ENCODE results near the gene DNAH1.
"Not testable (repeated sequence)": the region's sequence is repeated elsewhere in the genome, so short reads cannot be mapped to it uniquely, and the experiment has no call there.

DNA sequence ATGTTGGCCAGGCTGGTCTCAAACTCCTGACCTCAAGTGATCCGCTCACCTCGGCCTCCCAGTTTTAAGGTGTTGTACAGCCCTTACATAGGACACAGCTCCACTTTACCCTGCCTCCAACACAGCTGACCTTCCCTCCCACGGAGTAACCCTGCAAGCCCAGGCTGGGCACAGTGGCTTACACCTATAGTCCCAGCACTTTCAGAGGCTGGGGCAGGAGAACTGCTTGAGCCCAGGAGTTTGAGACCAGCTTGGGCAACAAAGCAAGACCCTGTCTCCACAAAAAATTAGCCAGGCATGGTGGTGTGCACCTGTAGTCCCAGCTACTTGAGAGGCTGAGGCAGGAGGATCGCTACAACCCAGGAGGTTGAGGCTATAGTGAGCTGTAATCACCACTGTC, 32.1 kb upstream of the DNAH1 start:
- TF ChIP-seq, protein P1, sequence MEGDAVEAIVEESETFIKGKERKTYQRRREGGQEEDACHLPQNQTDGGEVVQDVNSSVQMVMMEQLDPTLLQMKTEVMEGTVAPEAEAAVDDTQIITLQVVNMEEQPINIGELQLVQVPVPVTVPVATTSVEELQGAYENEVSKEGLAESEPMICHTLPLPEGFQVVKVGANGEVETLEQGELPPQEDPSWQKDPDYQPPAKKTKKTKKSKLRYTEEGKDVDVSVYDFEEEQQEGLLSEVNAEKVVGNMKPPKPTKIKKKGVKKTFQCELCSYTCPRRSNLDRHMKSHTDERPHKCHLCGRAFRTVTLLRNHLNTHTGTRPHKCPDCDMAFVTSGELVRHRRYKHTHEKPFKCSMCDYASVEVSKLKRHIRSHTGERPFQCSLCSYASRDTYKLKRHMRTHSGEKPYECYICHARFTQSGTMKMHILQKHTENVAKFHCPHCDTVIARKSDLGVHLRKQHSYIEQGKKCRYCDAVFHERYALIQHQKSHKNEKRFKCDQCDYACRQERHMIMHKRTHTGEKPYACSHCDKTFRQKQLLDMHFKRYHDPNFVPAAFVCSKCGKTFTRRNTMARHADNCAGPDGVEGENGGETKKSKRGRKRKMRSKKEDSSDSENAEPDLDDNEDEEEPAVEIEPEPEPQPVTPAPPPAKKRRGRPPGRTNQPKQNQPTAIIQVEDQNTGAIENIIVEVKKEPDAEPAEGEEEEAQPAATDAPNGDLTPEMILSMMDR (IDR thresholded peaks at IDR 0.05 in 8 of 11, conservative IDR thresholded peaks at IDR 0.05 in 3 of 11) = not testable (repeated sequence)
- TF ChIP-seq POLR2A (IDR thresholded peaks at IDR 0.05) = not testable (repeated sequence)
